Prostate gland (tissue), 2 donors: ENCODE results near the gene TXNDC15.

Source experiments
- POLR2A ChIP-seq: fragments of 450-650 bp; IDR thresholded peaks from one replicate; pipeline ENCODE4 v1.6.1; 2016; ENCODE audit warnings: antibody characterized with exemption, mild to moderate bottlenecking
- POLR2AphosphoS5 ChIP-seq: sonication (generic); formaldehyde crosslinking; IDR thresholded peaks from one replicate; pipeline ENCODE4 v1.6.1; 2017; ENCODE audit warnings: antibody characterized with exemption
- TF ChIP-seq, protein P1 (sequence below), 4 experiments: fragments of 200-600 bp in 2 of 4; fragments of 450-650 bp in 2 of 4; sonication (generic) in 2 of 4; IDR thresholded peaks; 1 replicate in 3 of 4; 2 replicates in 1 of 4; pipeline ENCODE4 v1.5.1; 2016 to 2019; ENCODE audit warnings: antibody characterized with exemption in 4 of 4, mild to moderate bottlenecking in 2 of 4, moderate library complexity in 2 of 4

DNA sequence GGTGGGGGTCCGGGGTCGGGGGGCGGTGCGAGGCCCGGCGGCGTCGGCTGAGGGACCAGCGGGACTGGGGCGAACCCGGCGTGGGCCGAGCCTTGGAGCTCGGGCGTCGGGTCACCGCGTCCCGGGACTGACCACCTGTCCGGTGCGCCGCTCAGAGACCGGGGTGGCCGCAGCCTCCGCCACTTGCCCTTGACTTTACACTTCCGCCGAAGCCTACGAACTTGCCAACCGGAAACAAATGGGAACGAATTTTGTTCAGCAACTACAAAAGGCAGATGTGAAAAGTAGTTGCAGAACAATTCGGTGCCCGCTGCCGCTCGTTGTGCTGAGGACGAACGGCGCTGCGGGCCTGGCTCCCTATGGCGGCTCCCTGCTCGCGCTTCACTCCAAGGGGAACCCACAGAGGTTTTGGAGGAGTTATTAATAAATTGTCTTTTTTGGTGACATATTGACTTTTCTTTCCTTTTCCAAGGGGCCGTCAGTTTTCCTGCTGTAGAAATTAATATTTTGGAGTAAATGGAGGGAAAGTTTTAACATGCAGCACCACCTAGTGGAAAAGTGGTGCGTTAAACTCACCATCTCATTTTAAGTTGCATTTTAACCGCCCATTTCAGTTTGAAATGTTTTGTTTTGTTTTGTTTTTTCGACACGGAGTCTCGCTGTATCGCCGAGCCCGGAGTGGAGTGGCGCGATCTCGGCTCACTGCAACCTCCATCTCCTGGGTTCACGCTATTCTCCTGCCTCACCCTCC is 31.2 kb downstream of the TXNDC15 start:
- TF ChIP-seq, protein P1, sequence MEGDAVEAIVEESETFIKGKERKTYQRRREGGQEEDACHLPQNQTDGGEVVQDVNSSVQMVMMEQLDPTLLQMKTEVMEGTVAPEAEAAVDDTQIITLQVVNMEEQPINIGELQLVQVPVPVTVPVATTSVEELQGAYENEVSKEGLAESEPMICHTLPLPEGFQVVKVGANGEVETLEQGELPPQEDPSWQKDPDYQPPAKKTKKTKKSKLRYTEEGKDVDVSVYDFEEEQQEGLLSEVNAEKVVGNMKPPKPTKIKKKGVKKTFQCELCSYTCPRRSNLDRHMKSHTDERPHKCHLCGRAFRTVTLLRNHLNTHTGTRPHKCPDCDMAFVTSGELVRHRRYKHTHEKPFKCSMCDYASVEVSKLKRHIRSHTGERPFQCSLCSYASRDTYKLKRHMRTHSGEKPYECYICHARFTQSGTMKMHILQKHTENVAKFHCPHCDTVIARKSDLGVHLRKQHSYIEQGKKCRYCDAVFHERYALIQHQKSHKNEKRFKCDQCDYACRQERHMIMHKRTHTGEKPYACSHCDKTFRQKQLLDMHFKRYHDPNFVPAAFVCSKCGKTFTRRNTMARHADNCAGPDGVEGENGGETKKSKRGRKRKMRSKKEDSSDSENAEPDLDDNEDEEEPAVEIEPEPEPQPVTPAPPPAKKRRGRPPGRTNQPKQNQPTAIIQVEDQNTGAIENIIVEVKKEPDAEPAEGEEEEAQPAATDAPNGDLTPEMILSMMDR (IDR thresholded peaks at IDR 0.05), result peak; percentile 50 to 80 (median 78)
- TF ChIP-seq POLR2A (no peak), POLR2AphosphoS5 (no peak)
